Fibroblast of the conjunctiva (primary cell): ENCODE results near the gene TBC1D1.

Experiments used
- DNase-seq: peaks from one replicate; pipeline ENCODE4 v3.0.0-alpha.2; 2010; ENCODE audit warnings: low read depth

TBC1D1 gene

DNA sequence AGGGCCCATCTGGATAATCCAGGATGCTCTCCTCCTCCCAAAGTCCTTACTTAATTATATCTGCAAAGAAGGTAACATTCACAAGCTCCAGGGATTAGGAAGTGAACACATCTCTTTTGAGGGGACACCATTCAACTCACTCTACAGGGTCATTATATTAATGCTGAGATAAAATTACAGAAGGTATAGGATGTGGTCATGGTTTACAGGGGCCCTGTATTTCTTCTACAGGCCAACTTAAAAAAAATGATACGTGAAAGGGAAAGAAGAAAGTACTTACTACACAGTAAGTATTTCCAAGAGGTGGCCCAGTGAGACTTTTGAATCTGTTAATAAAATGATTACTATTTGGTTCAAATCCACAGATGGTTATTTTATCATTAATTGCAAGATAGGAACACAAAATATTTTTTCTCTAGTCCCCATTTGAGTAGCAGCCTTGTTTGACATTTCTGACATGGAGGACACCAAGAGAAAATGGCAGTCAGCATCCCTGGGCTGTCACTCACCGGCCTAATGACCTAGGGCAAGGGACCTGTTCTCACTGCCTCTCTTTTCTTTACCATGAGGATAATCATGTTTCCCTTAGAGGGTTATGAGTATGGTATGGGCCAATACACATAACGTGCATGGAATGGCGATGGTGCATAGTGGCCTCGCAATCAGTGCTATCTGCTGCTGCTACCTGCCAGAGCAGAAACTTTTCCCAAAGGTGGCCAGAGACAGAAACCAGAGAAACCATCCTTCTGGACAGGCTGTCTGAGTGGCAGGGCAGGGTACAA lies 209.8 kb downstream of the TBC1D1 start:
- DNase-seq, result no peak

DNA sequence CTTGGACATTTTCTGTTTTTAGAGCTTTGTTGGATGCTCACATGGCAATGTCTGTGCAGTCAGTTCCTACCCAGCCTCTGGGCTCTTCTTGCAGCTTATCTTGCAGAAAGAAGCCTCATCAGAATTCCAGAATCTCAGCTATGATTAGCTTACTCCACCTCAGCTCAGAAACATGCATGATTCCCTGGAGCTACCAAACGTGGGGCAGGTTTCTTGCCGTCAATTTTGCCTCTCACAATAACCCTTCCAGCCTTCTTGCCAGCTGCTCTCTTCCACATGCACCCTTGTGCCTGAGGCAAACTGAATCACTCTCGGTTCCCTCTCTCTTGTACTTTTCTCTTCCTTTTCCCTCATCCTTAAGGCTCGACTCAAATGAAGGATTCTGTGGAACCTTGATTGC lies 210.7 kb downstream of the TBC1D1 start:
- no peak for DNase-seq

DNA sequence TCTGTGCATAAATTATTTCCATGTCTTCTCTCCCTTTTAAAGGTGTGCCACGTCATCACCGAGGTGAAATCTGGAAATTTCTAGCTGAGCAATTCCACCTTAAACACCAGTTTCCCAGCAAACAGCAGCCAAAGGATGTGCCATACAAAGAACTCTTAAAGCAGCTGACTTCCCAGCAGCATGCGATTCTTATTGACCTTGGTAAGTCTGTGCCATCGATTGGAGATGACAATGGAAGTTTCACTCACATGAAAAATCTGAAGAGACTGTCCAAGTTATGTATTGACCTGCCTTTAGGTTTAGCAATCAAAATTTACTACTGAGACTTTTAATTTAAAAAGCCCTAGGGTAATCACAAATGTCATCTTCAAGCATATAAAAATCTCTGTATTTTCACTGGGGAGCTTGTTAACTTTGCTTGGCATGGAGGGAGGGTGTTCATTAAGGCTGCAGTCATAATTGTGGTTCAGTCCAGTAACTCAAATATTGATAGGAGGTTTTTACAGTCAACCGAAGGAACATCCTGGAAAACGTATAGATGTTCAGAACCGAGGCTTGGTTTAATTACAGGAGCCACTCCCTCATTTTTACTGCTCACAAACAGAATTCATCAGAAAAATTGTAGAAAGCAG lies 212.2 kb downstream of the TBC1D1 start:
- DNase-seq, result no peak

DNA sequence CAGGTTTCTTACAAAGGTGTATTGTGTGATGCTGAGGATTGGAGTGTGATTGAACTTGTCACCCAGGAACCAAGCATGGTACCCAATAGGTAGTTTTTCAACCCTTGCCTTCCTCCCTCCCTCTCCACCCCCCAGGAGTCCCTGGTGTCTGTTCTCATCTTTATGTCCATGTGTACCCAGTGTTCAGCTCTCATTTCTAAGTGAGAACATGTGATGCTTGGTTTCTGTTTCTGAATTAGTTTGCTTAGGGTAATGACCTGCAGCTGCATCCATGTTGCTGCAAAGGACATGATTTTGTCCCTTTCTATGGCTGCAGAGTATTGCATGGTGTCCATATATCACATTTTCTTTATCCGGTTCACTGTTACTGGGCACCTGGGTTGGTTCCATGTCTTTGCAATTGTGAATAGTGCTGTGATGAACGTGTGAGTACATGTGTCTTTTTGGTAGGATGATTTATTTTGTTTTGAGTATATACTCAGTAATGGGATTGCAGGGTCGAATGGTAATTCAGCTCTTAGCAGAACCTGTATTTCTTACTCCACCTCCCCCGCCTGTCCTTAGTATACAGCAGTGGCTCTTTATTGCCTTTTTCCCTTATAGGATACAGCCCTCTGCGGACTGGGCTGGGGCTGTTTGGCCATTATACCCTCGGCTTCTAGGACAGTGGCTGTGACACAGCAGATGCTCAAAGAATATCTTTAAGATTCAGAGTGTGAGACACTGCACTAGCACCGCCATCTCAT lies 214.8 kb downstream of the TBC1D1 start:
- no peak for DNase-seq

DNA sequence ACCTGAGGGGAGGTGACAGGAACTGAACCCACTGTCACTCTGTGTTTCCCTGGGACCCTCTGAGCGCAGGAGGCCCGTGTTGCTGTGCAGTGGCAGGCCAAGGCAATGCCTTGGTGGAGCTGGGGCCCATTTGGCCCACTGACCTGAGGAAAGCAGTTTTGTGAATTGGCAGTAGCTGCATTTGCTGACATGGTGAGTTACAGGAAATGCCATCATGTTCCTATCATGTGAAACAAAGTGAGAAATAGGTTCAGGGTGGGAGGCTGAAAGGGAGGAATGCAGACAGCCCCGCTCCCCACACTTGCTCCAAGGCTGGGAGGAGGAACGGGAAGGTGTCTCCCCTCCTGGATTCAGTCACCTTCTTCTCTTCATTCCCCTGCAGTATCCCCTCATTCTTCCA lies 215.4 kb downstream of the TBC1D1 start:
- DNase-seq, result no peak

DNA sequence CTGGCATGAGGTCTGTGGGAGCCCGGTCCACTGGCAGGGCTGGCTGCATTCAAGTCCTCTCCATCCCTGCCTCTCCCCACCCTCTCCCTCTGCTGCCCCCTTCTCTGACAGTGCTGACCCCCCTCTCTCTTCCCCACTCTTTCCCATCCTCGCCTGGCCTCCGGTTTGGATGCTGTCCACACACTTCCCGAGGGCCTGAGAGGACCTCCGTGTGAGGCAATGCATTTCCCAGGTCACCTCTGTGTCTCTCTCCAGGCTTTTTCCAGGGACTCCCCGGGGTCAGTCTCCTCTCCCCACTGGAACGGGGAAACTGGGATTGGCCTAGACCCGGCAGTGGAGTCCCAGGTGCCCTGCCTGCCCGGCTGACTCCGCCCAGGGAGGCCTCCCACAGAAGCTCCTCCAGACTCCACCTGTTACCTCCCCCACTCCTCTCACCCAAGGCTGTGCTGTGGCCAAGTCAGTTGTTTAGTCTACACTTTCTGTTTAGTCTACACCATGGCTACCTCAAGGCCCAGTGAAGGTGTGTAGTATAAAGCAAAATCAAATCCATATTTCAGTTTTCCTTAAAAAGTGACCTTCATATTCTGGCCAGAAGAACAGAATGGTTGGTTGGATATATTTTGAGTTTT lies 216.1 kb downstream of the TBC1D1 start:
- no peak for DNase-seq

DNA sequence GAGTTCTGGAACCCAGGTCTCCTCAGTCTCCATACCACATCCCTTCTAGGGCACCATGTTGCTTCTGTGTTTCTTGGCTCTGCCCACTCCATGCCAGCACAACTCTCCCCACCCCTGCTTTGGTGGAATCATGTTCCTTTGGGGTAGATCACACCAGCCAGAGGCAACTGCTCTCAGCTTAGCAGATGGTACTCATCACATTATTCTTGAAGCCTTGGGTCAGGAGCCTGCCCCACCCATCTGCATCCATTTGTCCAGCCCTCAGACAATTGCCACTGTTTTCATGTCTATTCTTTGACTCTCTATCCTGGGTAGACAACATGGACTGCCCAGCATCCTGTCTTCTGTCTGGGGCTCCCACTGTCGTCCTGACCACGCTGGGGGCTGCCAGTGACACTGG lies 216.9 kb downstream of the TBC1D1 start:
- DNase-seq, result no peak

DNA sequence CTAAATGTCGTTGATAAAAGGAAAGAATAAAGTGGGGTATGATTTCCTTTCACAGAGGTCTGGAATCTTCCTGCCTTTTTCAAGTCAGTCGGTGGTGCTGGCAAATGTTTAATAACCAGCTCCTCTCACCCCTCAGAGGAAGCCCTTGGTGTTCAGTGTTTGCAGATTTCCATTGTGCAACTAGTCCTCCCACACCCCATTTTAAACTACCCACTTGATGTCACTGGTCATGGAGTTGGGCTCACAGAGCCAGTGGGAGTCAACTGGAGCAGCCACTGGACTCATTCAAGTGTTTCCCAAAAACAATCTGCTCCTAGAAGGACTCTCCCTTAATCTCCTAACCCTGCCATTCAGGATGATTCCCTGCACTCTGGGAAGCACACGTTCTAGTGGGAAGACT lies 218.5 kb downstream of the TBC1D1 start:
- no peak for DNase-seq

DNA sequence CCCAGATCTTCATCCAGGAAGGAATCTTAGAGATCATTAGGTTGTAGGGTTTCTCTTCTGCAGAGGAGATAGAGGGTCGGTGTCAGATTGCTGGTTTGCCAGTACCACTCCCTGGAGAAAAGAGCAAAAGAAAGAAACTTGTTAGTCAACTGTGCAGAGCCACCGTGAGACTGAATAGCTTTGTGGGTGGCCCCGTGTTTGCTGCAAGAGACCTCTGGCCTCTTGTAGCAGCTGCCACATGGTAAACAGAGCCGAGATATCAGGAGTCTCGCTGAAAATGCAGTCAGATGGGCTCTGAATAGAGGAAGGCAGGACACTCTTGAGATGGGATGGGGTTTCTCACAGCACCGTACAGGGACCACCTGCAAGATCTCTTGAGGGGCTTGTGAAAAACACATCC lies 219.0 kb downstream of the TBC1D1 start:
- DNase-seq, result no peak

DNA sequence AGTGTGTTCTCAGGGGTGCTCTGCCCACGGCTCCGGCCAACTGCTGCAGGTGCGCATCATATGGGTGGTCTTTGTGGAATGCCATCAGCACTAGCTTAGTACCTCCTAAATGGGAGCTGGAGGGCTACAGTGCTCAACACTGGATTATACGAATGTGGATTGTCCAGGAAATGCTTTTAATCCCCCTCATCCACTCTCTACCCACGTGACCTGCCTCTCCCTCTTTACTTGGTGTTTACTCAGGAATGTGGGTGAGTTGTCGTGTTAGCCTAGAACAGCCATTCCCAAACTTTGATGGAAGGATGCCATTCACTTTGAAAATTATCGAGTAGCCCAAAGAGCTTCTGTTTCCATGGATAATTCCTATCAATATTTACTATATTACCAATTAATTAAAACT lies 220.1 kb downstream of the TBC1D1 start:
- DNase-seq, result no peak

DNA sequence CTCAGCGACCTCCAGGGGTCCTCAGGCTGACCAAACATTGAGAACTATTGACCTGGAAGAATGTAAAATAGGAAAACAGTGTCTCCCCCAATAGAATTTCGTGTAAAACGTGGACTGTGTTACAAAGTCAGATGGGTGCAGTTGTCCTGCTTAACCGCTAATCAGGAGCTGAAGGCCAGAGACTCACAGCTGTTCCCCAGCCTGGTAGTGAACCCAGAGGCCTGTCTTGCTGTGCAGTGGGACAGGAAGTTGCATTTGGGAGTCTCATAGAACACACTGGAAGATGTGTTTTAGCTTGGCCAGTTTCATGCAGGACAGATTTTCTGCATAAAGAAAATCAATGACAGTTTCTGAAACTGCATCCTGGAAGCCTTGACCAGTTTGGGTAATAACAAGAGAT lies 220.8 kb downstream of the TBC1D1 start:
- DNase-seq, result no peak

DNA sequence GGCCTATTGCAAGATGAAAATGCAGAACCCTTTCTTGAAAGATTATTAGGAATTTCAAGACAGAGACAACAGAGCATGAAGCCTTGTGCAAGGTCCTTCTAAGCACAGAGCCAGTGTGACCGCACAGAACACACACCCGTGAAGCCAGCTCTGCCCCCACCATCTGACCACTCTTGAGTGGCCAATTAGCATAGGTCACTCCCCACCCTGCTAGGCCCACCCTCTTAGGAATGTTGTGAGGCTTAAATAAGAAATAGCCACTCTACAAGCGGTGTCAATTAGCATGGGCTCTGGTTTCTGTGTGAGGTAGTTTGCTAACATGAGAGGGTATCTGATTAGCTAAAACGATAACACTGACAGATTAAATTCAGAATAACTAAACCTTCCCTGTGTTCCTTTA lies 222.2 kb downstream of the TBC1D1 start:
- no peak for DNase-seq

DNA sequence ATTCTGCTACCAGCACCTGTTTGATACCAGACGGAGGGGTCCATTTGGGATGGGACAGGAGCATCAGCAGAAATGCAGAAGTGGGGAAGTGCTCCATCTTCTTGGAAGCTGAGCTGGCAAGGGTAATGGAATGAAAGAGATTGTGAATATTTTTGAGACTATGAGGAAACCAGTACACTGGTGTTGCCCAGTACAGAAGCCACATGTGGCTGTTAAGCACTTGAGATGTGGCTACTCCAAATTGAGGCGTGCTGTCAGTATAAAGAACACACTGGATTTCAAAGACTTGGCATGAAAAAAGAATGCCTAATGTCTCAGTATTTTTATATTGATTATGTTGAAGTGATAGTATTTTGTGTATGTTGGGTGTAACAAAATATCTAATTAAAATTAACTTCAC lies 222.7 kb downstream of the TBC1D1 start:
- DNase-seq, result no peak

DNA sequence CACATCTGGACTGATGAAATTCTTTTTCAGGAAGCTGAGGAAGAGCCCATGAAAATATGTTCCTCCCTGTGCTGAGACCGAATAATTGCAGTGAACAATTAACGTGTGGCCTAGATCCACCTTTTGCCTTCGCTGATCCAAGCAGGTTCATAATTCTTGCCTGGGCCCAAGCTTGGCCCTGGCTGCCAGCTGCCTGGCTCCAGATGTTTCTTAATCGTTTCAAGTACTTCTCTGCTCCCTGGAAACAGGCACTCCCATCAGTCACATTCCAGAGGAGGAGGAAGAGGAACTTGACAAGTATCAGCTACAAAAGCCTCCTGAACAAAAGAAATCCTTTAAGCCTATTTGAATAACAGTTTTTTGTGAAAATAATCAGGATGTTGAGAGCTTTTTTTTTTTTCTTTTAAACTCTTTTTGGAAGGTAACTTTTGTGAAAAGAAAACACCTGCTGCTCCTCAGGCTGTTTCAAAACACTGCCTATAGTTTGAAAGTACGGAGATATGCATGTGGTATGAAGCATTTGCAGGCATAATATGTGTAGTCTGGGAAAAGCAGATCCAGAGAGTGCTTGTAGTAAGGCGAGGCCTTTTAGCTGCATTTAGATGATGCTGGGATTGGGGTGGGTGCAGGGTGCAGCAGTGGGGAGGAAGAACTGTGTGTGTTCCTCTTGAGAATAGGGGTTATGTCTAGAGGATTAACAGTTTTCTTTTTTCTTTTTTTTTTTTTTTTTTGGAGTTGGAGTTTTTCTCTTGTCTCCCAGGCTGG lies 223.7 kb downstream of the TBC1D1 start:
- DNase-seq, result no peak

DNA sequence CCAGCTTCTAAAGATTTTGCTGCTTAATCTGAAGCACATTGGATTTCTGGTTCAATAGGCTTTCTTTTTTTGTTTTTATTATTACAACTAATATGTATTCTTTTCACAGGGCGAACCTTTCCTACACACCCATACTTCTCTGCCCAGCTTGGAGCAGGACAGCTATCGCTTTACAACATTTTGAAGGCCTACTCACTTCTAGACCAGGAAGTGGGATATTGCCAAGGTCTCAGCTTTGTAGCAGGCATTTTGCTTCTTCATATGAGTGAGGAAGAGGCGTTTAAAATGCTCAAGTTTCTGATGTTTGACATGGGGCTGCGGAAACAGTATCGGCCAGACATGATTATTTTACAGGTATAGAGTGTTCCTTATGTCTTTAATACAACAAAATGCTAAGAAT lies 224.7 kb downstream of the TBC1D1 start:
- no peak for DNase-seq

DNA sequence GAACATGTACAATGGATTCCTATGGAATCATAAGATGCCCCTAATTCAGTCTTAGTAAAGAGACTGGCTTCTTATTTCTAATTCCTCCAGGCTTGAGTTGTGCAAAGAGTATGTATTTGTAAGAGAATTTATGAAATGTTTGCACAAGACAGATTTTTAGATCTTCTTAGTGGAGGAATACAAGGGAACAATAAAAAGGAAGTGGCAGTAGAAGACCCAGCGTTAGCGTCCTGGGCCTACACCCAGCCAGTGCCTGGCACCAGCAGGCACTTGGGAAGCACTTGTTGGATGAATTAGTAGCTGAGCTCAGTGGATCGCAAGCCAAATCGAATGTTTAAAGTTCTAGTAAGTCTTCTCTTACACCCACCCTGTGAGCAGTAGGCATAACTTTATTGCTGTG lies 226.7 kb downstream of the TBC1D1 start:
- no peak for DNase-seq

DNA sequence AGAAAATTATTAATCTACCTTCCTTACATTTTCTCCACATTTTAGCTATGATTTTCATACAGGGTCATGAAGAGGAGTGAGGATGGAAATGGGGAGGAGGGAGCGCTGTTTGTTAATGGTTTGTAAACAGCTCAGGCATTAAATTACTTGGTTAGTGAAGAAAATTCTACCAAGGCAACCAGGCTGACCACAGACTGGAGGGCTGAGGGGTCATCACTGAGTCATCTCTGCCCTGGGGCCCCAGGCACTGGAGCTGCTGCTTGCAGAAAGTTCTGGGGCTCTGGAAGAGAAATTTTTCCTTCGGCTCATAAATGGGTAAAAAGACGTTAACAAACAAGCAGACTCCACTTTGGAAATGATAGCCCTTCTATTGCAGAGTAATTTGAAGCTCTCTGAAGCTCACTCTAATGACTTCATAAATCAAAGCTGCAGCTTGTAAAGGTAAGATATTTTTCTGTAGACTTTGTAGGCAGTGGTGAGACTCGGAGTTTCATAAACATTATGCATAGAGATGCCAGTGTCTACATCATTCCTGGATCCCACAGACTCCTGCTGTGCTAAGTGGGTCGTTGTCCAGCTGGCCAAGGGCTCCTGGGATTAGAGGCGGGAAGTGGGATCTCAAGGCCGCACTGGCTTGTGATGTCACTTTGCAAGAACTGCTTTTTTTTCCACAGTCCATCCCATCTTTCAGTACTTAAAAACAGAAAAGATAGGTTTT lies 228.9 kb downstream of the TBC1D1 start:
- peak; percentile 36 for DNase-seq

DNA sequence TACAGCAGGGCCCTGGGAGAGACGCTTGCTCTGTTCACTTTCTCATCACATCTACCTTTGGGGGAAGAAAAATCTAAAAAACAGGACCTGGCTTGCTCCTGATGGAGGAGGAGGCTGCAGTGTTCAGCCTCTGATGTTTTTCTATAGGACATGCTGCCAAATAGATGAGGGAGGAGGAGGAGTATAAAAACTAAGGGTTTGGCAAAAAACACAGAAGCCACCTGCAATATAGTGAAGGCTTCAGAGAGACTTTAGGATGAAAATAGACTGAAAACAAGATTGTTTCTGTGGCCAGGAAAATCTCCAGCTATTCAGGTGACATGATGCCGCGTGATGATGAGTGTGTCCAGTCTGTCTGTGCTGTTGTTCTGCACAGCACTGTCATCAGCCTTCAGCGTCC lies 229.9 kb downstream of the TBC1D1 start:
- DNase-seq, result no peak

DNA sequence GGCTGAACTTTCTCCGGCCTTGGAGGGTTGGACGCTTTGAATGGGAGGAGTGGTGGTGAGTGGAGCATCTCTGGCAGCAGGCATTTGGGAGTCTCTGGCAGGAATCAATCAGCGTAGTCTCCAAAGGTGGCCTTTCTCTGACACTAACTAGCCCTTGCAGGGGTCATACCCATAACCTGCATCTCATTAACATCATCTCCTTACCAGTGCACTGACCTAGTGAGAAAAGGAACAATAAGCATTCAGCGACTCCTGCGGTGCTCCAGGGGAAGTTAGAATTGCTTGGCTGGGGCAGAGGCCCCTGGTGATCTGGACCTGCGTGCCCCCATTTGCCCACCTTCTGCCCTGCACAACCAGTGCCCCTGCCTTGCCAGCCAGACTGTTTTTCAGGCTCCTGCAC lies 231.2 kb downstream of the TBC1D1 start:
- DNase-seq, result no peak

DNA sequence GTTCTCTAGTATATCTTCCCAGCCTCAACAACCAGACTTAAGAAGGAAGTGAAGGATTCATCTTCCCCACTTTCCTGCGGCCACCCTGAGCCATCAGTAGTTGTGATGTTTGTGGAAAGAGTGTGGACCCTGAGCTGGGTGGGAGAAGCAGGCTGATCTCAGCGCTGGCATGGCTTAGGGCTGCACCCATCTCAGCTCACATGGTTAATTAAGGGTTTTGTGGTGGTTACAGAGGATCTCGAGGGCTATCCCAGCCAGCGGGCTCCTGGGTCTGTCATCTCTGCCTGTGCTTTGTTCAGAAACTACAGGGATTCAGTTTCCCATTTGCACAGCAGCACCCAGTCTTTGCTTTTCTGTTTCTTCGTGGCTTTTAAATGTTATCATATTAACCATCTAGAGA lies 232.7 kb downstream of the TBC1D1 start:
- no peak for DNase-seq

DNA sequence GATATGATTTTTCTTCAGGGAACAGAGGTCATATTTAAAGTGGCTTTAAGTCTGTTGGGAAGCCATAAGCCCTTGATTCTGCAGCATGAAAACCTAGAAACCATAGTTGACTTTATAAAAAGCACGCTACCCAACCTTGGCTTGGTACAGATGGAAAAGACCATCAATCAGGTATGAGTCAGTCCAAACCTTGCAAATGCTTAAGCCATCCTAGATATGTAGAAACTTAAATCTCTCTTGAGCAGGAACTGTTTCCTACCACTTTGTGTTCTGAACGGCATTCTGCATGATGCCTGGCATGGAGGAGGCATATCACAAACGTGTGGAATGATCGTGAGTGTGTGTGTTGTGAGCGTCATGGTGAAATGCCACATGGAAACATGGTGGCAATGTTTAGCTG lies 234.1 kb downstream of the TBC1D1 start:
- DNase-seq, result no peak
